Activated CD4-positive, alpha-beta T cell treated with anti-CD3 and anti-CD28 coated beads for 36 hours (primary cell): ENCODE measurements around the gene SULT1A4. TPM values are rescaled to one million over a fixed set of nuclear protein-coding genes. Genes with fewer than 3 reads are reported as not detected.
"Not testable (repeated sequence)": the region's sequence is repeated elsewhere in the genome, so short reads cannot be mapped to it uniquely, and the experiment has no call there.

Source experiments
- ATAC-seq: fragments of 200-7000 bp; cut with Tn5 transposase; one replicate; pipeline ENCODE4 v1.10.0; 2021; ENCODE audit warnings: mild to moderate bottlenecking, moderate library complexity
- CTCF ChIA-PET: fragments of 350-600 bp; sonication (Branson Sonifier 250); formaldehyde crosslinking; loops from one replicate; lab custom pipeline; 2021; ENCODE audit warnings: antibody characterized with exemption; lab: Charles Lee
- POLR2A ChIA-PET: fragments of 350-600 bp; sonication (Branson Sonifier 250); formaldehyde crosslinking; loops from one replicate; lab custom pipeline; 2021; ENCODE audit warnings: antibody characterized with exemption, inconsistent platforms; lab: Charles Lee
- DNase-seq: peaks from one replicate; pipeline ENCODE4 v3.0.0-alpha.2; 2020
- H3K27ac Mint-ChIP-seq: one replicate; pipeline ENCODE4 v1.8.0; 2021; ENCODE audit warnings: mixed read lengths
- H3K27me3 Mint-ChIP-seq: one replicate; pipeline ENCODE4 v1.8.0; 2021; ENCODE audit warnings: mixed read lengths
- H3K36me3 Mint-ChIP-seq: one replicate; pipeline ENCODE4 v1.8.0; 2021; ENCODE audit warnings: low read depth, mixed read lengths
- H3K4me1 Mint-ChIP-seq: one replicate; pipeline ENCODE4 v1.8.0; 2021; ENCODE audit warnings: mixed read lengths
- H3K4me3 Mint-ChIP-seq: one replicate; pipeline ENCODE4 v1.8.0; 2021; ENCODE audit warnings: mild to moderate bottlenecking, moderate library complexity, mixed read lengths
- H3K9me3 Mint-ChIP-seq: one replicate; pipeline ENCODE4 v1.8.0; 2021; ENCODE audit warnings: low read depth, mixed read lengths
- intact Hi-C, 2 experiments: fragments of 100-400 bp; cut with DNase I in 1 of 2; cut with micrococcal nuclease in 1 of 2; formaldehyde crosslinking; loops; one replicate each; pipeline versions ENCODE4 v1.14.2 to v1.15.1; 2022 to 2024; cut with DNase I, micrococcal nuclease
- total RNA-seq, 2 experiments: library from RNA; stranded (reverse); gene quantifications; one replicate each; pipeline ENCODE4 v1.2.3, GENCODE V29; 2021

SULT1A4 gene
- total RNA-seq, result 1 to 10 TPM; 1.3 to 1.8 TPM

- H3K9me3 Mint-ChIP-seq, H3K27ac Mint-ChIP-seq, H3K4me1 Mint-ChIP-seq, H3K36me3 Mint-ChIP-seq, H3K4me3 Mint-ChIP-seq, H3K27me3 Mint-ChIP-seq, POLR2A ChIA-PET, ATAC-seq, intact Hi-C loops, DNase-seq, CTCF ChIA-PET: not testable (repeated sequence)
Observed at GRCh38 chr16:29459706-29460646, at the start of gene SULT1A4. Gene SULT1A4 (plus strand): TSS chr16:29459913. CDS start chr16:29461386, 1,473 bp downstream.

GRCh38 chr16:29423587-29423986 is 36.1 kb upstream of the SULT1A4 start:
- ATAC-seq, CTCF ChIA-PET, H3K4me1 Mint-ChIP-seq, H3K36me3 Mint-ChIP-seq, H3K9me3 Mint-ChIP-seq, DNase-seq, H3K27me3 Mint-ChIP-seq, H3K4me3 Mint-ChIP-seq, intact Hi-C loops, H3K27ac Mint-ChIP-seq, POLR2A ChIA-PET: not testable (repeated sequence)

GRCh38 chr16:29425390-29425789 is 34.3 kb upstream of the SULT1A4 start:
- intact Hi-C loops, H3K9me3 Mint-ChIP-seq, H3K4me1 Mint-ChIP-seq, CTCF ChIA-PET, H3K27ac Mint-ChIP-seq, DNase-seq, H3K4me3 Mint-ChIP-seq, H3K27me3 Mint-ChIP-seq, ATAC-seq, POLR2A ChIA-PET: not testable (repeated sequence)
- H3K36me3 Mint-ChIP-seq, result peaks cover 11% of the 10 kb centered on the region

GRCh38 chr16:29453754-29454153 is 6.0 kb upstream of the SULT1A4 start:
- H3K4me1 Mint-ChIP-seq, intact Hi-C loops, H3K9me3 Mint-ChIP-seq, POLR2A ChIA-PET, CTCF ChIA-PET, DNase-seq, H3K27me3 Mint-ChIP-seq, H3K36me3 Mint-ChIP-seq, H3K4me3 Mint-ChIP-seq, H3K27ac Mint-ChIP-seq: not testable (repeated sequence)
- peak; percentile 14 for ATAC-seq

- H3K9me3 Mint-ChIP-seq, DNase-seq, intact Hi-C loops, POLR2A ChIA-PET, CTCF ChIA-PET, H3K27me3 Mint-ChIP-seq, H3K4me3 Mint-ChIP-seq, H3K27ac Mint-ChIP-seq, H3K36me3 Mint-ChIP-seq, H3K4me1 Mint-ChIP-seq: not testable (repeated sequence)
- peak; percentile 88 for ATAC-seq
Observed at GRCh38 chr16:29454269-29454668, 5.4 kb upstream of the SULT1A4 start, which contains the start of the genes BOLA2 and SLX1B. Gene BOLA2 (minus strand): TSS chr16:29454351. CDS start chr16:29454253, 98 bp downstream. Gene SLX1B (plus strand): TSS chr16:29454533.

GRCh38 chr16:29454828-29455227 is 4.9 kb upstream of the SULT1A4 start:
- H3K27me3 Mint-ChIP-seq, H3K4me1 Mint-ChIP-seq, POLR2A ChIA-PET, H3K4me3 Mint-ChIP-seq, CTCF ChIA-PET, H3K36me3 Mint-ChIP-seq, intact Hi-C loops, H3K9me3 Mint-ChIP-seq, DNase-seq, H3K27ac Mint-ChIP-seq: not testable (repeated sequence)
- ATAC-seq, result peak; percentile 74

- peak; percentile 4 for DNase-seq
- H3K4me1 Mint-ChIP-seq, POLR2A ChIA-PET, ATAC-seq, intact Hi-C loops, H3K9me3 Mint-ChIP-seq, H3K27ac Mint-ChIP-seq, H3K4me3 Mint-ChIP-seq, CTCF ChIA-PET, H3K27me3 Mint-ChIP-seq, H3K36me3 Mint-ChIP-seq: not testable (repeated sequence)
Observed at GRCh38 chr16:29457660-29458059, 2.1 kb upstream of the SULT1A4 start.

GRCh38 chr16:29460647-29461030 is 926 bp downstream of the SULT1A4 start:
- H3K27me3 Mint-ChIP-seq, H3K4me1 Mint-ChIP-seq, DNase-seq, POLR2A ChIA-PET, ATAC-seq, CTCF ChIA-PET, intact Hi-C loops, H3K4me3 Mint-ChIP-seq, H3K9me3 Mint-ChIP-seq, H3K27ac Mint-ChIP-seq, H3K36me3 Mint-ChIP-seq: not testable (repeated sequence)

GRCh38 chr16:29465985-29466824 is 6.5 kb downstream of the SULT1A4 start:
- H3K4me1 Mint-ChIP-seq, CTCF ChIA-PET, H3K4me3 Mint-ChIP-seq, H3K27me3 Mint-ChIP-seq, H3K36me3 Mint-ChIP-seq, intact Hi-C loops, H3K27ac Mint-ChIP-seq, DNase-seq, H3K9me3 Mint-ChIP-seq, POLR2A ChIA-PET: not testable (repeated sequence)
- ATAC-seq, result peak; percentile 47

GRCh38 chr16:29466904-29467303 is 7.2 kb downstream of the SULT1A4 start:
- H3K27ac Mint-ChIP-seq, DNase-seq, H3K36me3 Mint-ChIP-seq, H3K9me3 Mint-ChIP-seq, H3K4me3 Mint-ChIP-seq, H3K4me1 Mint-ChIP-seq, H3K27me3 Mint-ChIP-seq, POLR2A ChIA-PET, intact Hi-C loops, CTCF ChIA-PET: not testable (repeated sequence)
- peak; percentile 55 for ATAC-seq

GRCh38 chr16:29467654-29468366 is 8.1 kb downstream of the SULT1A4 start:
- CTCF ChIA-PET, intact Hi-C loops, H3K27me3 Mint-ChIP-seq, H3K9me3 Mint-ChIP-seq, H3K4me3 Mint-ChIP-seq, H3K4me1 Mint-ChIP-seq, POLR2A ChIA-PET, H3K27ac Mint-ChIP-seq, DNase-seq, H3K36me3 Mint-ChIP-seq: not testable (repeated sequence)
- ATAC-seq, result peak; percentile 54
